ENCODE results near the gene HUS1B. TPM values are rescaled to one million over a fixed set of nuclear protein-coding genes. Genes with fewer than 3 reads are reported as not detected.
"Not testable (repeated sequence)": the region's sequence is repeated elsewhere in the genome, so short reads cannot be mapped to it uniquely, and the experiment has no call there.

HUS1B gene
- total RNA-seq, 1 donor from 2014 or later, result 0.98 TPM

GRCh38 chr6:701215-701614 is 44.3 kb upstream of the HUS1B start:
- no peak for DNase-seq (ENCODE audit: extremely low spot score in 2 of 2)
- intact Hi-C loops (cut with DNase I), result no loop called here
- Histone ChIP-seq H3K4me1 (no peaks in the 10 kb centered on the region), H3K27me3 (no peaks in the 10 kb centered on the region), H3K27ac (no peak overlapping the region), H3K9me3 (no peaks in the 10 kb centered on the region), H3K4me3 (no peak overlapping the region), H3K36me3 (no peaks in the 10 kb centered on the region)
- no peak for TF ChIP-seq CTCF (IDR thresholded peaks at IDR 0.05)
- TF ChIP-seq POLR2AphosphoS5 (IDR thresholded peaks at IDR 0.05; ENCODE audit: insufficient read depth in 1 of 2, low read depth in 1 of 2), result no peak
- no peak for TF ChIP-seq POLR2A (IDR thresholded peaks at IDR 0.05)

GRCh38 chr6:700490-700889 is 43.6 kb upstream of the HUS1B start:
- Histone ChIP-seq H3K27ac (no peak overlapping the region), H3K4me3 (no peak overlapping the region), H3K27me3 (no peaks in the 10 kb centered on the region), H3K36me3 (no peaks in the 10 kb centered on the region), H3K4me1 (no peaks in the 10 kb centered on the region), H3K9me3 (no peaks in the 10 kb centered on the region)
- intact Hi-C loops (cut with DNase I), result no loop called here
- TF ChIP-seq CTCF (IDR thresholded peaks at IDR 0.05) (no peak), POLR2AphosphoS5 (IDR thresholded peaks at IDR 0.05; ENCODE audit: insufficient read depth in 1 of 2, low read depth in 1 of 2) (no peak), POLR2A (IDR thresholded peaks at IDR 0.05) (no peak)
- no peak for DNase-seq (ENCODE audit: extremely low spot score in 2 of 2)

GRCh38 chr6:699319-699718 is 42.4 kb upstream of the HUS1B start:
- no peak for TF ChIP-seq POLR2A (IDR thresholded peaks at IDR 0.05)
- TF ChIP-seq POLR2AphosphoS5 (IDR thresholded peaks at IDR 0.05; ENCODE audit: insufficient read depth in 1 of 2, low read depth in 1 of 2), result no peak
- TF ChIP-seq CTCF (IDR thresholded peaks at IDR 0.05), result no peak
- Histone ChIP-seq H3K36me3 (no peaks in the 10 kb centered on the region), H3K9me3 (no peaks in the 10 kb centered on the region), H3K4me3 (no peak overlapping the region), H3K27ac (no peak overlapping the region), H3K4me1 (no peaks in the 10 kb centered on the region), H3K27me3 (no peaks in the 10 kb centered on the region)
- DNase-seq (ENCODE audit: extremely low spot score in 2 of 2), result no peak
- intact Hi-C loops (cut with DNase I), result no loop called here

- H3K36me3 ChIP-seq; DNase-seq (ENCODE audit: extremely low spot score in 2 of 2); intact Hi-C loops (cut with DNase I); H3K27me3 ChIP-seq; H3K9me3 ChIP-seq; H3K4me3 ChIP-seq; H3K27ac ChIP-seq: not testable (repeated sequence)
- H3K4me1 ChIP-seq, result peaks cover 26% of the 10 kb centered on the region
Observed at GRCh38 chr6:694431-695126, 37.7 kb upstream of the HUS1B start.

GRCh38 chr6:693723-694009 is 36.8 kb upstream of the HUS1B start:
- no peaks in the 10 kb centered on the region for H3K27me3 ChIP-seq
- peak overlapping the region; percentile 96 to 98 for H3K4me3 ChIP-seq
- H3K4me1 ChIP-seq, result peaks cover 26% of the 10 kb centered on the region
- intact Hi-C loops (cut with DNase I), result no loop called here
- no peak overlapping the region for H3K27ac ChIP-seq
- no peaks in the 10 kb centered on the region for H3K9me3 ChIP-seq
- H3K36me3 ChIP-seq, result no peaks in the 10 kb centered on the region
- DNase-seq (ENCODE audit: extremely low spot score in 2 of 2), result no peak
- TF ChIP-seq POLR2A (IDR thresholded peaks at IDR 0.05) (no peak), POLR2AphosphoS5 (IDR thresholded peaks at IDR 0.05; ENCODE audit: insufficient read depth in 1 of 2, low read depth in 1 of 2) (no peak), CTCF (IDR thresholded peaks at IDR 0.05) (no peak)

All from vagina (tissue), 2 donors.